ENCODE results near the gene CD80.

DNA sequence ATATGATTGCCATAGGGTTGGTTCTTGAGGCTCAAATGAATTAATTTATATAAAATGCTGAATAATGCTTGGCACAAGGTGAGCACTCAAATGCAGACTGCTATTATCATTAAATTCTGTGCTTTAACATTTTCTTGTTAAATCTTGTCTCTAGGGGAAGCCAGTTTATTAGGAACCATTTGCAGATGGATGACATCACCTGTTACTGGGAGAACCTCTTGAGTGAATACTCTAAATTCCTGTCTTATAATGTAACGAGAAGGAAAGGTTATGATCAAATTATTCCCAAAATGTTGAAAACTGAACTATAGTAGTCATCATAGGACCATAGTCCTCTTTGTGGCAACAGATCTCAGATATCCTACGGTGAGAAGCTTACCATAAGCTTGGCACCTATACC, 67.3 kb downstream of the CD80 start:
- TF ChIP-seq, protein P1, sequence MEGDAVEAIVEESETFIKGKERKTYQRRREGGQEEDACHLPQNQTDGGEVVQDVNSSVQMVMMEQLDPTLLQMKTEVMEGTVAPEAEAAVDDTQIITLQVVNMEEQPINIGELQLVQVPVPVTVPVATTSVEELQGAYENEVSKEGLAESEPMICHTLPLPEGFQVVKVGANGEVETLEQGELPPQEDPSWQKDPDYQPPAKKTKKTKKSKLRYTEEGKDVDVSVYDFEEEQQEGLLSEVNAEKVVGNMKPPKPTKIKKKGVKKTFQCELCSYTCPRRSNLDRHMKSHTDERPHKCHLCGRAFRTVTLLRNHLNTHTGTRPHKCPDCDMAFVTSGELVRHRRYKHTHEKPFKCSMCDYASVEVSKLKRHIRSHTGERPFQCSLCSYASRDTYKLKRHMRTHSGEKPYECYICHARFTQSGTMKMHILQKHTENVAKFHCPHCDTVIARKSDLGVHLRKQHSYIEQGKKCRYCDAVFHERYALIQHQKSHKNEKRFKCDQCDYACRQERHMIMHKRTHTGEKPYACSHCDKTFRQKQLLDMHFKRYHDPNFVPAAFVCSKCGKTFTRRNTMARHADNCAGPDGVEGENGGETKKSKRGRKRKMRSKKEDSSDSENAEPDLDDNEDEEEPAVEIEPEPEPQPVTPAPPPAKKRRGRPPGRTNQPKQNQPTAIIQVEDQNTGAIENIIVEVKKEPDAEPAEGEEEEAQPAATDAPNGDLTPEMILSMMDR (conservative IDR thresholded peaks at IDR 0.05; ENCODE audit: low read depth, low read length): no peak
- no peak for TF ChIP-seq EZH2 (IDR thresholded peaks at IDR 0.05; ENCODE audit: borderline replicate concordance, low read depth, low read length, poor library complexity, severe bottlenecking)
